B cell (primary cell): ENCODE data around the gene ARF5. TPM values are rescaled to one million over a fixed set of nuclear protein-coding genes. Genes with fewer than 3 reads are reported as not detected.

Experiments
- ATAC-seq: fragments of 200-7000 bp; cut with Tn5 transposase; one replicate; pipeline ENCODE4 v1.10.0; 2021; ENCODE audit warnings: low read depth, mild to moderate bottlenecking, moderate number of reproducible peaks, moderate library complexity
- CTCF ChIA-PET: fragments of 350-600 bp; sonication (Branson Sonifier 250); formaldehyde crosslinking; loops from one replicate; lab custom pipeline; 2021; ENCODE audit warnings: antibody characterized with exemption, inconsistent platforms; lab: Charles Lee
- POLR2A ChIA-PET: fragments of 350-600 bp; sonication (Branson Sonifier 250); formaldehyde crosslinking; loops from one replicate; lab custom pipeline; 2021; ENCODE audit warnings: antibody characterized with exemption; lab: Charles Lee
- DNase-seq: peaks from one replicate; pipeline ENCODE4 v3.0.0; 2013
- H2AFZ ChIP-seq: 2 replicates; pipeline ENCODE4 v1.6.1; 2012; ENCODE audit warnings: mild to moderate bottlenecking, low read depth, low read length; ENCODE audit not compliant: insufficient read depth, poor library complexity, severe bottlenecking
- H3K27ac ChIP-seq, 2 donors: 1 replicate in 1 of 2; 2 replicates in 1 of 2; pipeline ENCODE4 v1.5.1; 2012 to 2013; ENCODE audit warnings: low read length in 2 of 2, mild to moderate bottlenecking in 2 of 2, moderate library complexity in 1 of 2
- H3K27me3 ChIP-seq, 4 experiments: fragments of 200-600 bp in 1 of 4; sonication (generic) in 1 of 4; replicated peaks in 1 of 4; 1 replicate in 2 of 4; 2 replicates in 2 of 4; pipeline versions ENCODE4 v1.6.1 to v1.7.0; 2013 to 2016; ENCODE audit warnings: low read length in 3 of 4, mild to moderate bottlenecking in 2 of 4, mixed read lengths in 1 of 4, moderate library complexity in 1 of 4; ENCODE audit not compliant: insufficient read depth in 4 of 4, control insufficient read depth in 3 of 4; ENCODE audit errors: control extremely low read depth in 1 of 4
- H3K36me3 ChIP-seq, 2 experiments: replicated peaks in 1 of 2; 1 replicate in 1 of 2; 2 replicates in 1 of 2; pipeline versions ENCODE4 v1.6.1 to v1.7.1; 2013; ENCODE audit warnings: low read length in 1 of 2; ENCODE audit not compliant: insufficient read depth in 2 of 2, control insufficient read depth in 1 of 2; ENCODE audit errors: control extremely low read depth in 1 of 2, extremely low read depth in 1 of 2
- H3K4me1 ChIP-seq, 2 donors: fragments of 200-600 bp in 1 of 2; sonication (generic) in 1 of 2; 1 replicate in 1 of 2; 2 replicates in 1 of 2; pipeline versions ENCODE4 v1.5.1 to v1.6.1; 2013 to 2017; ENCODE audit warnings: low read length in 2 of 2; ENCODE audit not compliant: control insufficient read depth in 2 of 2, insufficient read depth in 2 of 2
- H3K4me2 ChIP-seq: replicated peaks from 2 replicates; pipeline ENCODE3; 2012; ENCODE audit warnings: mild to moderate bottlenecking, low read depth, low read length; ENCODE audit not compliant: poor library complexity, severe bottlenecking
- H3K4me3 ChIP-seq, 5 experiments: fragments of 200-600 bp in 1 of 5; sonication (generic) in 1 of 5; 1 replicate in 3 of 5; 2 replicates in 2 of 5; pipeline versions ENCODE4 v1.5.1 to v1.7.0; 2011 to 2016; ENCODE audit warnings: low read length in 4 of 5, mild to moderate bottlenecking in 4 of 5, low read depth in 2 of 5, control low read depth in 1 of 5, moderate library complexity in 1 of 5; ENCODE audit not compliant: insufficient read depth in 1 of 5; ENCODE audit errors: control extremely low read depth in 1 of 5, extremely low read depth in 1 of 5
- H3K79me2 ChIP-seq: fragments of 200-600 bp; sonication (generic); one replicate; pipeline ENCODE4 v1.6.0; 2016; ENCODE audit warnings: low read length; ENCODE audit not compliant: control insufficient read depth, insufficient read depth
- H3K9ac ChIP-seq: fragments of 200-600 bp; sonication (generic); 2 replicates; pipeline ENCODE4 v1.6.1; 2017; ENCODE audit warnings: mild to moderate bottlenecking, low read length, moderate library complexity
- H3K9me3 ChIP-seq, 3 donors: one replicate each; pipeline versions ENCODE4 v1.6.1 to v1.7.1; 2013; ENCODE audit warnings: low read length in 2 of 3; ENCODE audit not compliant: control insufficient read depth in 2 of 3, insufficient read depth in 1 of 3; ENCODE audit errors: control extremely low read depth in 1 of 3
- H4K20me1 ChIP-seq: 2 replicates; pipeline ENCODE4 v1.6.0; 2012; ENCODE audit warnings: mild to moderate bottlenecking, low read length; ENCODE audit not compliant: insufficient read depth, control insufficient read depth, poor library complexity, severe bottlenecking
- H3K27ac Mint-ChIP-seq: one replicate; pipeline ENCODE4 v1.8.0; 2021; ENCODE audit warnings: mixed read lengths
- H3K27me3 Mint-ChIP-seq: one replicate; pipeline ENCODE4 v1.8.0; 2021; ENCODE audit warnings: mixed read lengths
- H3K4me1 Mint-ChIP-seq: one replicate; pipeline ENCODE4 v1.8.0; 2021; ENCODE audit warnings: mixed read lengths
- H3K4me3 Mint-ChIP-seq: one replicate; pipeline ENCODE4 v1.8.0; 2021; ENCODE audit warnings: mixed read lengths
- H3K9me3 Mint-ChIP-seq: one replicate; pipeline ENCODE4 v1.8.0; 2022; ENCODE audit warnings: mixed read lengths; ENCODE audit not compliant: insufficient read depth
- CTCF ChIP-seq: fragments of 200-600 bp; IDR thresholded peaks from one replicate; pipeline ENCODE4 v1.8.0; 2022; ENCODE audit warnings: antibody characterized with exemption, mild to moderate bottlenecking
- EZH2 ChIP-seq: IDR thresholded peaks from 2 replicates; pipeline ENCODE4 v1.6.1; 2012; ENCODE audit warnings: borderline replicate concordance, low read depth, mild to moderate bottlenecking, moderate library complexity, low read length; ENCODE audit not compliant: insufficient read depth, poor library complexity, severe bottlenecking
- WGBS: methylation state at CpG from one replicate; pipeline ENCODE4 v1.1.5; 2013; ENCODE audit warnings: missing lambda C conversion rate; ENCODE audit not compliant: insufficient coverage; 5-methylcytosine and 5-hydroxymethylcytosine counted together
- intact Hi-C: fragments of 100-400 bp; cut with micrococcal nuclease; formaldehyde crosslinking; loops from one replicate; pipeline ENCODE4 v1.10.0; 2022
- polyA plus RNA-seq: library from polyadenylated mRNA; depleted of rRNA; stranded (reverse); fragments of >200 nt; gene quantifications from 2 replicates; pipeline ENCODE4 v1.2.3, GENCODE V29; 2012
- total RNA-seq, 2 donors: library from RNA; stranded (reverse); fragments of 120-200 nt in 1 of 2; gene quantifications; 1 replicate in 1 of 2; 2 replicates in 1 of 2; pipeline versions ENCODE4 v1.2.3 to v1.2.4, GENCODE V29; 2013 to 2022

ARF5 gene
- total and polyA plus RNA-seq, 2 donors (not counting 1 experiment from before 2014, with no cell fraction given): 77.1 to 234 TPM

- no peak for ATAC-seq
Observed at GRCh38 chr7:127586346-127586745, 1.9 kb upstream of the ARF5 start.

More at GRCh38 chr7:127586346-127586745, 1.9 kb upstream of the ARF5 start:
- H3K4me3 Mint-ChIP-seq: peak overlapping the region; percentile 89
- 100% methylated on average over 2 of the region's 2 CpGs for WGBS
- intact Hi-C loops: loop anchor here (5.0 kb wide), 1 partner anchor 1151 kb away; the partner anchor contains the start of gene CALU
- no peak for DNase-seq
- peaks cover 19% of the 10 kb centered on the region for H4K20me1 ChIP-seq
- H3K27me3 Mint-ChIP-seq: no peaks in the 10 kb centered on the region
- H3K9me3 ChIP-seq: peaks cover 0 to 2% (median 0%) of the 10 kb centered on the region in 3 donors
- CTCF ChIA-PET: no interaction called here
- H3K4me1 Mint-ChIP-seq: peaks cover 63% of the 10 kb centered on the region
- no peak overlapping the region for H2AFZ ChIP-seq
- H3K4me2 ChIP-seq: peak overlapping the region; percentile 95
- H3K36me3 ChIP-seq: peaks cover 0 to 24% of the 10 kb centered on the region in 2 experiments
- TF ChIP-seq CTCF: no peak
- no peak for TF ChIP-seq EZH2
- H3K9me3 Mint-ChIP-seq: no peaks in the 10 kb centered on the region
- peak overlapping the region; percentile 43 for H3K27ac Mint-ChIP-seq
- H3K27me3 ChIP-seq: no peaks in the 10 kb centered on the region
- H3K27ac ChIP-seq: no peak overlapping the region
- H3K9ac ChIP-seq: no peak overlapping the region
- H3K4me3 ChIP-seq: no peak overlapping the region
- peaks cover 44 to 53% of the 10 kb centered on the region in 2 donors for H3K4me1 ChIP-seq
- peaks cover 49% of the 10 kb centered on the region for H3K79me2 ChIP-seq
- POLR2A ChIA-PET: interaction anchor here (1.4 kb wide), 1 partner anchor 65 kb away, joined by 10 read pairs; the partner anchor contains the start of gene SND1
